Superior temporal gyrus (tissue), 1 donor: ENCODE results near the gene ASIC2.

Source experiments
- DNase-seq: peaks from one replicate; pipeline ENCODE4 v3.0.0-alpha.2; 2016; ENCODE audit errors: extremely low spot score

ASIC2 gene

DNA sequence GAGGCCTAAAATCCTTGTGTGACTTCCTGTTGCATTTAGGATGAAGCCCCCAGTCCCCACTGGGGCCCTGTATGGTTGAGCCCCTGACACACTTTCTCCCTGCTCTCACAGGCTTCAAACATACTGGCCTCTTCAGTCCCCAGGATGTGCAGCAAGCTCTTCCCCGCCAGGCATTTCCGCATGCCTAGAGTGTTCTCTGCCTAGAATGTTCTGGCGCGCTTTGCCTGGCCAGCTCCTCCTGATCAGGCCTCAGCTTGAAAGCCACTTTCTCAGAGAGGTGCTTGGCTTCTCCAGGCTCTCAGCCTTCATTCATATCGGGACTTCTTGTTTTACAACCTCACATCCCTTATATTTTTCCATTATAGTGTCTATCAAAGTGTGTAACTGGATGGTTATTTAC, 177.7 kb downstream of the ASIC2 start:
- DNase-seq, result no peak

DNA sequence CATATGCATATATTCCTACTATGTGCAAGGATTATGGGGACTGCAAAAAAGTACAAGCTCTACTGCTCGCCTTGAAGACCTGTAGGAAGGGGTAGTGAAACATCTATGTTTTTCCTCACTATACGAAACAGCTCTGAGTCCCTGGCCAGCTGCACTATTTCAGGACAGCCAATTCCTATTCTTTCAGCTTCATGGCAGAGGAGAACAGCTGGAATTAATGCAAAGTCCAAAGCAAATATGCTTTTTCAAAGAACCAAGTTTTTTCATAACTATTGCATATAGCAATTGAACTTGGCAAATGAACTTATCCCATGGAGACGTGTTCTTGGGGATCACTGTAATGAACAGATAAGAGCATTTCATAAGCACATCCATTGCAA, 179.1 kb downstream of the ASIC2 start:
- DNase-seq, result no peak

DNA sequence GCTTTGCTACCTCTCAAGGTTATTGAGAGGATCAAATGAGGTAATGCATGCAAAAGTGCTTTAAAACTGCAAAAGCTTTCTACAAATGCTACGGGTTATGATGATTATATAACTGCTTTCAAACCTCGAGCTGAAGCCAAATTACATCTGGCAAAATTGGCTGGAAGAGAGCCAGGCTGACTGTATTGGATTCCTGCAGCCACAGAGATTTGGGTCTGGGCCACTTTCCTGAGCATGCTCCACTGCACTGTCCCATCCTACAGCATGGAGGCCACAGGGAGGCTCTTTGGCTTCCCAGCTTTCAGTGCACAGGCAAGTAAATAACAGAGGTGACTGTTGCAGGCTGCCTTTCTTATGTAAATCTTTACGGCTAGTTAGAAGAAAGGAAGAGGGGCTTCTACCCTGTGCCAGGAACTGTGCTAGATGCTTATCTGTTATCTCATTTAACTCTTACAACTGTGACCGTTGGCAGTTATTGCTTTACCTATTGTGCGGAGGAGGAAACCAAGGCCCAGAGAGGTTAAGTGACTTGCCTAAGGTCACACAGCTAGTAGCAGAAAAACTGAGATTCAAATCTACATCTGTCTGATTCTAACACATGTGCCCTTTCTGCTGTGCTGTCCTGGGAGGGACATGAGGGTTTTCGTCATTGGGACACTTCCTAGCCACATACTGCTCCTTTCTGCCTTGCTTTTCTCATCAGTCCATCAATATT, 179.7 kb downstream of the ASIC2 start:
- peak; percentile 26 for DNase-seq

DNA sequence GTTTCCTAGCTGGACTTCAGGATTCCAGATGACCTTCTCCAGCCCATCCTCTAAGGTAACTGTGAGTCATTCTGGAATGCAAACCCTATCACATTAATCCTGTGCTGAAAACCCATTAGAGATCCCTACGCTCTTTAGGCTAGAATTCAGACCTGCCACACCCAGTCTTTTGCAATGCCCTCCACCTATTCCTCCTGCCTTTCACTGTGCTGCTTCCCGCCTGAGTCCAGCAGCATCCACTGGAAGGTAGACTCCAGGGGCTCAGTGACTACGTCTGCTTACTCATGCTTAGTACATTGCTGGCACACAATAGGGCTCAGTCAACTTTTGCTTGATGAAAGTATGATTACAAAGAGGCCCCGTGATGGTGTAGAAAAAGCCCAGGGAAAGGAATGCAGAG, 180.3 kb downstream of the ASIC2 start:
- no peak for DNase-seq

DNA sequence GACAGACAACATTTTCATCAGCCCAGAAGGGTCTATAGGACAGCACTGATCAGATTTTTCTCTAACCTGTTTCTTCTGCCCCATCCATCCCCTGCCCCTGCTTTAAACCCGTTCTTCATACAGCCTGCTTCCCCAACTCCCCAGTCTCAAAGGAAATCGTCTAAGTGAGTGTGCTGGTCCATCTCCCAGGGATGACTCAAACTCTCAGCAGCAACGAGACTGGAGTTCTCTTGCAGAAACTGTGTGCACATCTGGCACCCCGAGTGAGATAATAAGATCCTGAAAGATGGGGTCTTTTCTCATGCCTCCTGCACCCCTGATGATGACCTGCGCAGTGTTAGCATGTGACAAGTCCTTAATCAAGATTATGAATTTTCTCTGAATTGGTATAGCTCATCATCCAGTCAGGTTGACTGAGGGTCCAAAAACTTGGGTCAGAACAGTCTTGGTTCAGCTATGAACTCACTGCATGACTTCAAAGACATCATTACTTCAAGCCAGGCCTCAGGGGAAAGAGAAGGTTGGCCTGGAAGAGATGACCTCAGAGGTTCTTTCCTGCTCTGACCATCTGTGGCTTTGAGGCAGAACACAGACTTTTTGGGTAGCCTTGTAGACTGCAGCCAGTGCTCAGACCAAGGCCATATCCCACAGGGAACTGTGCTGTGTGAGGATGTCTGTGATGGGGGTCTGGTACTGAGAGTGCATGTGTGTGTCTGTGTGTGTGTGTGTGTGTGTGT, 183.6 kb downstream of the ASIC2 start:
- DNase-seq, result no peak

DNA sequence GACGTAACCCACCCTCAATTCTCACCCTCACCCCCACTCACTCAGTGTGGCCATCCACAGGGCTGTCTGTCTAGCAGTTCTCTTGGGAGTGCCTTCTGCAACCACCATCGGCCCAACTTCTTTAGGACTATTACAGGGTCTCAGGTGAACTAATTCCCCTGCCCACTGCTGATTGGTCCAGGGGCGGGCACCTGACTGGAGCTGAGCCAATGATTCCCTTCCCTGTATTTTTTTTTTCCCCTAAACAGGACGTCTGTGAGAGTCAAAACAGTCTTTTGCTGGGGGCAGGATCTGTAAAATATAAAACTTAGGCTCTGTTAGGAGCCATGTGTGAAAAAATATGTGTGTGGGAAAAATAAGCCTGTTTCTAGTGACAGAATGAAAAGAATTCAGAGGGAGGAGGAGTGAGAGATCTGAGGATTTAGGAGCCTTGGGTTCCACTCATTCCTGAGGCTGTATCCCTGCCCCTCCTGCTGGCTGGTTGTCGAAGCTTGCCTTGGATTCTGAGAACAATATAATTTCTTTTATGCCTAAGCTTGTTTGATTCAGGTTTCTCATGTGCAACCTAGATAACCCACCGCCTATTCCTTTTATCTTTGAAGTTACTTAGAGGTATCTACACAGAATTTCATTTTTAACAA, 186.4 kb downstream of the ASIC2 start:
- no peak for DNase-seq

DNA sequence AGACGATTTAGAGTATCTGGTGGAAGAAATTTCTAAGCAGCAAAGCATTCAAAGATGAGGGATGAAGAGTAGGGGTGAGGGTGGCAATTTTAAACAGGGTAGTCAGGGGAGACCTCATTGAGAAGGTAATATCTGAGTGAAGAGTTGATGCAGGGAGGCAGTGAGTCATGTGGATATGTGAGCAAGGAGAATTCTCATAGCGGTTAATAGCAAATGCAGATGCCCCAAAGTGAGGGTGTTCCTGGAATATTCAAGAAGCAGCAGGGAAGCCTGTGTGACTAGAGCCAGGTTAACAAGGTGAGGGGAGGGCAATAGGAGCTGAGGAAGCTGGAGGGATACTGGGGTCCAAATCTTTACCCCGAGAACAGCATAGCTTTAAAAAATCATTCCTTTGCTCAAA, 187.2 kb downstream of the ASIC2 start:
- DNase-seq, result no peak

DNA sequence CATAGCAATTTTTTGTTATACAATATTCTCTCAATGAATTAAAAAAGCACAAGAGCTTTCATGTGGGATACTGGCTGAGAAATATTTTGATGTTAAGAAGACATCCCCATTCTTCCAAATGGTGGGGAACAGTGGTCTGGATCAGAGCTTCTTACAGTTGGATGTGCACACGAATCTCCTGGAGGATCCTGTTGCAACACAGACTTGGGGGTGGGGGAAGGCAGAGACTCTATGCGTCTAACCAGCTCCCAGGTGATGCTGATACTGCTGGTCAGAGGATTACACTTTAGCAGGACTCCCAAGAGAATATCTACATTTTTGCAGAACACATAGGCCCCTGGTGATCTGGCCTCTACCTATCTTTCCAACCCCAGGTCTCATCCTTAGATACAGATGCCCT, 193.2 kb downstream of the ASIC2 start:
- DNase-seq, result no peak

DNA sequence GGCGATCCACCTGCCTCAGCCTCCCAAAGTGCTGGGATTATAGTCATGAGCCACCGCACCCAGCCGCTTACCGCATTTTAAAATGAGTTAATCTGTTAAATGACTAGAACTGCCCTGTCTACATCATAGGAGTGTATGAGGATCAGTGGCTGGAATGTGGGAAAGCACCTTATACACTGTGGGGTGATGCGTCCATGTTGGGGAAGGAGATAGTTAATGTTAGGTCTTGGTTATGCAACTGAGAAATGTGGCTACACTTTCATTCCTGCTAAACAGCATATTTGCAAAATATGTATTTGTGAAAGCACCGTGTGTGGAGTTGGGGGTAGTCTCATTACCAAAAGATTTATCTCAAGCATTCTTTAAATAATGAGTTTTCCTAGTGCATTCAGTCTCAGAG, 193.8 kb downstream of the ASIC2 start:
- DNase-seq, result no peak

DNA sequence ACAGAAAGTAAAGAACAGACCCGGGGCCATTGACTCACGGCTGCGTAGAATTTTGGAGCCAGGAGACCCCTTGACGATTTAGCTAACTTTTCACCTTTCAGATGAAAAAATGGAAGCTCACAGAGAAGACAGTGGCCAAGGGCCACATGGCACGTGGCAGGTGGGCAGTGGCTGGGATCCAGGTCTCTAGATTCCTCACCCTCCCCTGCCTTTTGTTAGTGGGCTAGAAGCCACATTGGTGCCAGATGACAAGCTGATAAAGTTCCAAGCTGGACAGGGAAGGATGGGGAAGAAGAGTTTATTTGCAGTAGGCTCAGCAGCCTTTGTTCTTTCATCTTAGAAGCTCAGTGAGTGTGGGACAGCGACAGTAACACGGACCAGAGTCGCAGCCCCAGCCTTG, 195.7 kb downstream of the ASIC2 start:
- DNase-seq, result no peak

DNA sequence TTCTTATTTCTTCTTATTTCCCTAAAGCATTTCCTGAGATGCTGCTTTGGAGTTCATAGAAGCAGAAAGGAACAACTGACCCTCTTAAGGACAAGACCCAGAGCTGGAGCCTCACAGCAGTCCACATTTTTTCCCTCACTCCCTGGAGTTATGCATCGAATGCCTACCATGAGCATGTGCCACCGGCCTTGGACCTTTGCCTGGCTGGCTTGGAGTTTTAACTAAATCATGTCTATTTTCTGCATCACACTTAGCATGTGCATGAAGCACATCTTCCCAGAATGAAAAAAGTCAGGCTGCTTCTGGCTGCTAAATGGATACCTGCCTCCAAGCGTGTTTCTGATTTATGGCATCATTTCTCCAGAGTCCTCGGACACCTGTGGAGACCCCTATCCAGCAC, 196.9 kb downstream of the ASIC2 start:
- no peak for DNase-seq

DNA sequence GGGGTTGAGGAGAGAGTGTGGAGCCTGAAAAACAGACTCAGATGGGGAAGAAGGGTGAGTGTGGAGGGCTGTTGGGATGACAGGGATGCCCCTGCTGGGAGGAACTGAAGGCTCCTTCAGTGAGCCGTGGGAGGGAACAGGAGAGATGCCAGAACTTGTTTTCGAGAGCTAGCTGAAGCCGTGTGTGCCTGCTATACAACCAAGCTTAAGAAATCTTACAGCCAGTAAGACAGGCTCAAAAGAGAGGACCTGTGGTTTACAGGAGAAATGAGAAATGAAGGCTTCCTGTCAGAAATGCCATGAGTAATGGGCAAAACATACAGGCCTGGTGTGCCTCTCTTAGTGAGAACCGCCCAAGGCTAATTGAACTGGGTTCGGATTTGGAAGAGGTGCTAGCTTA, 201.8 kb downstream of the ASIC2 start:
- peak; percentile 40 for DNase-seq

DNA sequence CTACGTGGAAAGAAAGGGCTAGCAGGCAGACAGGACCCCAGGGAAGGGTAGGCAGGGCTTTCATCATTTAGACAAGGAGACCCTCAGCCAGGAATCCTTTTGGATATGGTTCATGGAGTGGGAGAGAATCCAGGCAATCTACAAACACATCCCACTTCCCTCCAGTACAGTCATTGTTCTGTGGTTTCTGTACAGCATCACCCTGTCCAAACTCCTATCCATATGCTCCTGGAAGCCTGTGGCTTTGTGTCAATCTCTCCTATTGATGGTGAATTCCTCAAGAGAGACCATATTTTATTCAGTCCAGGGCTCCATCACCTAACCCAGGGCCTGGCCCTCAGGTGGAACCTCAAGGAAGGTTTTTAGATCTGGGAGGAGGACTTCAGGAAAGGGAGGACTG, 202.3 kb downstream of the ASIC2 start:
- DNase-seq, result no peak

DNA sequence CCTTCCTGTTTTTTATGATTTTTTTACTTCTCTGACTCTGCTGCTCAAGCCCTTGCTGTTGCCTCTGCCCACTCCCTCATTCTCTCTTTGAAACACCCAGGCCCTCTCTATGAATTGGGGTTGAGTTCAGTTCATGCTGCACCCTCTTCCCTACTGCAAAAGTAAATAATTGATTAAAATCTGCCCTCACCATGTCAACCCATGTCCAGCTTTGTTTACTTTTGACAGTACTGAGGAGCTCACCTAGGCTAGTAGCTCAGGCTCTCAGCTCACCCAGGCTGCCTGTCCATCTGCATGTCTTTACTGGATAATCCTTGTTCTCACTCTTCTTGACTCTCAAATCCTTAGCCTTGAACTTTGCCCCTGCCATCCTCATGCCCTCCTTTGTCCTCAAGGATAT, 206.2 kb downstream of the ASIC2 start:
- DNase-seq, result no peak

DNA sequence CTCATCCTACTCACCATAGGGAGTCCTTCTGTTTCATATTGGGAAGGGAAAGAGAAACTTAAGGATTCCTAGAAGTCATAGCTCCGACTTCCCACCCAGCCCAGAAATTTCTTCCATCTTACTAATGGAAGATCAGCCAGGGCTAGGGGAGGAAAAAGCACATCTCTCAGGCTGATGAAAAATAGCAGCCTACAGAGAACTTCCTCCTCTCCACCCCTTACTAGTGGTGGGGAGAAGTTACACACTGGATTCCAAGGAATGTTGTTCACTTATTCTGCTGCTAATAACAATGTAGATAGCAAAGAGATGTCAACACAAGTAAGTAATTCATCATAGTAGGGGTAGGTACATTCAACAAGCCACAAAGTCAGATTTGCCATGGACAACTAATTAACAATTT, 207.1 kb downstream of the ASIC2 start:
- DNase-seq, result no peak

DNA sequence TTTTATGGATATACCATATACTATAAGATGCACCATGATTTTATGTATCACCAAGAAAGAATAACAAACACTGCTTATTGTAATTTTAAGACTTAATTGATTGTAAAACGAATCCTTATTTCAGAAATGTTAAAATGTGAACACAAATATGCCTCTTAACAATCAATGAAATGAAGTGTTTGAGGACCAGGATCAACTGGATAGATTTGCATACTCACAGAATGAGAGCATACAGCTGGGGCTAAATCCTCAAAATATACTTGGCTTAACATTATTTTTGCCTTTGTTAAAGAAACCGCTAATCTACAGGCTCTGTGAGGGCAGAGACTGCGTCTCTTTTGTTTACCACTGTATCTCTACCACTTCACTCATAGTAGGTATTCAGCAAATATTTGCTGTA, 207.8 kb downstream of the ASIC2 start:
- no peak for DNase-seq

DNA sequence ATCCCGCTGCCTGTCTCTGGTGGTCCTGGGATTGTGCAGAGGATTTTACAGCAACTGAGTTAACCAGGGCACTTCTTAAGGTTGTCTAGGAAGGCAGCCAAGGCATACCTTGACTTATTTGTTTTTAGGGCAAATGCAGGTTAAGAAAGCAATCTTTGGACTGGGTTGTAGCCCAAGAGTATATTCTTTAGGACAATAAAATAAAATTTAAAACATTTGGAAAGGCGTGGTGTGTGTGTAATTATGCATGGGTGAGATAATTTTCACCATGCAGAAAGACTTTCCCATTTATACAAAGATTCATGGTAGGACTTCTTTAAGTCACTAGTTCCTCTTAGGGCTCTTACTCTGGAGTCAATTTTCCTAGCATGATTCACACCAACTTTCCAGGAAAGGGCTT, 208.3 kb downstream of the ASIC2 start:
- DNase-seq, result no peak

DNA sequence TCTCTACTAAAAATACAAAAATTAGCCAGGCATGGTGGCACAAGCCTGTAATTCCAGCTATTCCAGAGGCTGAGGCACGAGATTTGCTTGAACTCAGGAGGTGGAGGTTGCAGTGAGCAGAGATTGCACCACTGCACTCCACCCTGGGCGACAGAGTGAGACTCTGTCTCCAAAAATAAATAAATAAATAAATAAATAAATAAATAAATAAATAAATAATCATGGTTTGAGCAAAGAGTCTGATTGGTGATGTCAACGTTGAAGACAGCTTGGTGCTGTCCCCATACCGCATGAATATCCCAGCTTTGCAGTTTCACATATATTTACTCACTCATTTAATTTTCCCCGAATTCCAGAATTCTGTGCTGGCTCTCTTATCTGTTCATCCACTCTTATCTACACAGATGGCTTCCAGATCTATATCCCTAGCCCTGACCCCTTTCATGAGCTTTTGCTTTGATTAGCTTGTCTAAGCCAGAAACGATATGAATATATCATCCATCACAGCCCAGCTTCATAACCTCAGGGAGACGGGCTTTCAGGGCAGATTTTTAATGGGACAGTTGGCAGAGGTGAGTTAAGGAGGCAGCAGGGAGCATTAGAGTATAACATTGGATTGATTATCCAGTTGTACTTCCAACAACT, 210.4 kb downstream of the ASIC2 start:
- DNase-seq, result no peak

DNA sequence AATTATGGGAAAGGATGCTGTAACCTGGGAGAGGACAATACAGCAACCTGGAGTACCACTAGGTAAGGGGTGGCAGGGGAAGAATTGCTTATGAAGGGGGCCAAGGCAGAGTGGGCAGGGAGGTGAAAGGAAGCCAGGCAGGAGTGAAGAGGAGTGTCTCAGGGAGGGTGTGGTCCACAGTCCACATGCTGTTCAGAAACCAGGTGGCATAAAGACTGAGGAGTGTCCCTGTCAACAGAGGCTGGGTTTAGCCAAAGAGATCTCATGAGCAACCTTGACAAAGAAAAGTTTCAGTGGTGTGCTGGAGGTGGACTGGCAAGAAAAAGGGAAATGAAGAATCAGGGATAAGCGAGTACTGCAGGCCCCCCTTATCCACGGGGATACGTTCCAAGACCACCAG, 213.0 kb downstream of the ASIC2 start:
- DNase-seq, result no peak

DNA sequence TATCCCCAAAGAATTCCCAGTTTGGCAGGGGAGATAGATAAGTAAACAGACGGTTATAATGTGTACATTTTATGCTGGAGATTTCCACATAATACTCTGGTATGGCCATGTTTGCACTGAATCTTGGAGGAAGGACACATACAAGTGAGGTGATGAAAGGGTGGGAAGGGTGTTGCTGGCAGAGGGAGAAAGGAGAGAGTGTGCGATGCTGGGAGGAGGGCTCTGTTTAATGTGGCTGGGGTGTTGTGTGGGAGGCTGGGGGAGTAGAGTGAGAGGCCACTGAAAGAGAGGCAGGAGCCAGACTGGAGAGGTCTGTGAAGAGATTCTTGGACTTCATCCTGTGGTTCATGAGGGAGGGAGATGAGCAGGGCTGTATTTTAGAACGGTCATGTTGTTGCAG, 213.9 kb downstream of the ASIC2 start:
- no peak for DNase-seq

DNA sequence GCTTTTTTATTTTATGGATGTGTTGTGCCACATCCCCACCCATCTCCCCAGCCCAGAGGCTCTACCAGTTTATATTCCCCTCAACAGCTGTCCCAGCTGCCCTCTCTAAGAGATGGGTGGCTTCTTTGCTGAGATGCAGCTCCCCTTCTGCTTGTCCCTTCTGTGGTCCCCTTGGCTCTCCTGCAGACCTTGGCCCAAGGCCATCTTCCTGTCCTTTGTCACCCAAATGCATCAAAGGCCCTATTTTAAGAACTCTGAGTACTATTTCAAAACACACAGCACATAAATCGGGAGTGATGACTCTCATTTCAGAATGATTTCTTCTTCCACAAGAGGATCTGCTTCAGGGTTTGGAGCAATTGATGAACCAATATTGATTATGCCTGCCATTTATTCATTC, 216.1 kb downstream of the ASIC2 start:
- no peak for DNase-seq

DNA sequence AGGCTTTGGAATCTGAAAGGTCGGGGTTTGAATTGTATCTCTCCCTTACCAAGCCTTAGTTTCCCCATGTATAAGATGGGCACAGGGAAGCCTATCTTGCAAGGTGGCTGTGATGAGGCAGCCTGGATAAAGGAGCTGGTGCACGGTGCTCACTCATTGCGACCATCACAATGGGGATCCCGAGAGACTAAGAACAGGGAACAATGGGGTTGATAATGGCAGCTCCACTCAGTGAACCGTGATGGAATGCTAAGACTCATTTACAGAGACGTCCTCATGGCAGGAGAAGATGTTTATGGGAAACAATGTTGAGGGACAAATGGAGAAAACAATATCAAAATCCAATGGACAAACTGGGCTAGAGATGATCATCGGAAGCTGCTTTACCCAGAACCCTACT, 219.7 kb downstream of the ASIC2 start:
- no peak for DNase-seq
